K562 treated with DMSO at 1 percent for 12 hours (cell line): ENCODE data around the gene HEPACAM. TPM values are rescaled to one million over a fixed set of nuclear protein-coding genes. Genes with fewer than 3 reads are reported as not detected.

Experiments
- total RNA-seq: library from RNA; unstranded; fragments of 300-600 nt; gene quantifications from 2 replicates; pipeline ENCODE4 v1.2.3, GENCODE V29; 2022; ENCODE audit not compliant: insufficient read depth

The HEPACAM gene, protein sequence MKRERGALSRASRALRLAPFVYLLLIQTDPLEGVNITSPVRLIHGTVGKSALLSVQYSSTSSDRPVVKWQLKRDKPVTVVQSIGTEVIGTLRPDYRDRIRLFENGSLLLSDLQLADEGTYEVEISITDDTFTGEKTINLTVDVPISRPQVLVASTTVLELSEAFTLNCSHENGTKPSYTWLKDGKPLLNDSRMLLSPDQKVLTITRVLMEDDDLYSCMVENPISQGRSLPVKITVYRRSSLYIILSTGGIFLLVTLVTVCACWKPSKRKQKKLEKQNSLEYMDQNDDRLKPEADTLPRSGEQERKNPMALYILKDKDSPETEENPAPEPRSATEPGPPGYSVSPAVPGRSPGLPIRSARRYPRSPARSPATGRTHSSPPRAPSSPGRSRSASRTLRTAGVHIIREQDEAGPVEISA
- total RNA-seq: not detected in 2 replicates

DNA sequence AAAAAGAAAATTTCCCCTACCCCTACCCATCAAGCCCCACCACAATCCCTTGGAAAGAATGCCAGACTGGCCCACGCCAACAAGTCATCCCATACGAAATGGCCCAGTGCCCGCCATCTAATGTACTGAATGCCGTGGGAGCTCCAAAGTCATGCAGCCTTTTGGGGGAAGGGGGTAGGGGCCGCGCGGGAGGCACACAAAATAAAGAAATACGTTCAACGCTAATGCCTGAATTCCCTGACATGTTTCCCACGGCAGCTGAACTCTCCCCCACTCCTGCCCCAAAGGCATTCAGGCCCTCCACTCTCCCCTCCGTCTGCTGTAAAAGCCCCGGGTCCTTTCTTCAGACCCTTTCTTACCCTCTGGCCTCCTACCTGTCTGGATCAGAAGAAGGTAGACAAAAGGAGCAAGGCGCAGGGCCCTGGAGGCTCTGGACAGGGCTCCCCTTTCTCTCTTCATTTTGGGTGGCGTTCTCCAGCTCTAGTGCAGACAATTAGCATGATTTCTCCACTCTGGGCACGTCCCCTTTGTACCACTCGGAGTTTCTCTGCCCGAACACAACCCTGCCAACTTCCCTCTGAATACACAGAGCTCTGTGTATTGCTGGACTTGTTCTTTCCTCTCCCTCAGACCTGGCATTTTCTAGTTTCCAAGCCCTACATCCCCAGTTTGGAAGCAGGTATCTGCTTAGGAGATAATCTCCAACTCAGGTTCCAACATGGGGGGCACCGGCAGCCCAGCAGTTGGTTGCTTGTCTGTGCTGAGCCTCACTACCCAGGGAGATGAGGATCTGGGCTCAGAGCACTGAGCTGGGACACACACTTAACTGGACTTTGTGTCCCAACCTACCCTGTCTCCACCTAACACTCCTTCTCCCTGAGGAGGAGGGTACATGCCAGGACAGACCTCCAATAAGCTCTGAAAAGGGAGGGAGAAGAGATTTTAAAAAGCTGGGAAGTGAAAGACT, at the start of gene HEPACAM:
Gene HEPACAM, minus strand, starts transcription at position 500 of the 967 bp plus-strand sequence. Its CDS starts 41 bp downstream, at position 459.

DNA sequence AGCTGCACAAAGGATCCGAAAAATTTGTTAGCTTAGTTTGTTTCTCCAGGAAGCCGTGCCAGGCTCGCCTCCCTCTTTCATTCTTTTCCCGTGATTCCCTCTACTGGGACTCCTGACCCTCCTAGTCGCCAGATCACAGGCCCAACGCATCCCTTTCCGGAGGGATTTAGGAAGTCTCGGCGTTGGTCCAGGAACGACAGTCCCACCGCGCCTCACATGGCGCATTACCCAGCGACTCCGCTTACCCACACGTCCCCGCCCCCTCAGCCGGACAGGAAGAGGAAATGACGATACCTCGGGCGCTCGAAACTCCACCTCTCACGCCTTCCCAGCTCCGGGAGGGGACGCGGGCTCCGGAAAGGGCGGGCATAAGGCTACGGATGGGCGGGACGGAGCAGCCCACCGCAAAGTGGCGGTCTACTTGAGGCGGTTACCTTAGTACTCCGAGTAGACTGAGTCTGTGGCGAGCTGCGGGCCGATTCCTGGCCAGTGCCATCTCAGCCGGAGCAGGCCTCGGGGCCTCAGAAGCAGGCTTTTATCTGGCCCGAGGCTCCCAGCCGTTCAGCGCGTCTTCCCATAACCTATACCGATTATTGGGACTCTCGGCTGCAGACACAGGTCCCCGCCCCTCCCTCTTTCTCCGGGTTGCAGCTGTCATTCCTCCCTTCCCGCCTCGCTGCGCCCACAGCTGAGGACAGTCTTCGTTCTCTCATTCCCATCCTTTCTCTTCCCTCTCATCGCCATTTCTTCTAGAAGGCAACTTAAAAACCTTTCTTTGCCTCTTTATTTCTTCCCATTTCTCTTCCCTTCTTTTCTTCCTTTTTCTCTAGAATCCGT, 18.1 kb upstream of the HEPACAM start, which contains the start of gene CCDC15:
Gene CCDC15, plus strand, starts transcription at position 450 of the 837 bp plus-strand sequence. CDS start 531 bp downstream, outside the sequence.

DNA sequence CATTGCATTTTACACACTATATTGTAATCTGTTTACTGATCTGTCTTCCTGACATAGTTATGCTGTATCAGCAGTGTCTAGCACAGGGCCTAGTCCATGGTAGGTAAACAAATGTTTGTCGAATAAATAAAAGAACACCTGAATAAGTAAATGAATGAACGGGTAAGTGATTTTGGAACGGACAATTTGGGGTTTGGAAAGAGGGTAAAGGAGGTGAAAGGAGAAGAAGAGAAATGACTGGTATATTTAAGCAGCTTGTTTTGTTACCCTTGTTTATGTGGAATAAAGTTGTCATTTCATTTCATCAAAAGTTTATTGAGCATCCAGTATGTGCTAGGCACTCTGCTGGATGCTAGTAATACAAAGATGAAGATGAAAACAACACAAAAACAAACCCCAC, 16.9 kb downstream of the HEPACAM start, which contains the start of gene HEPN1:
Gene HEPN1, plus strand, starts transcription at position 301 of the 400 bp plus-strand sequence.

DNA sequence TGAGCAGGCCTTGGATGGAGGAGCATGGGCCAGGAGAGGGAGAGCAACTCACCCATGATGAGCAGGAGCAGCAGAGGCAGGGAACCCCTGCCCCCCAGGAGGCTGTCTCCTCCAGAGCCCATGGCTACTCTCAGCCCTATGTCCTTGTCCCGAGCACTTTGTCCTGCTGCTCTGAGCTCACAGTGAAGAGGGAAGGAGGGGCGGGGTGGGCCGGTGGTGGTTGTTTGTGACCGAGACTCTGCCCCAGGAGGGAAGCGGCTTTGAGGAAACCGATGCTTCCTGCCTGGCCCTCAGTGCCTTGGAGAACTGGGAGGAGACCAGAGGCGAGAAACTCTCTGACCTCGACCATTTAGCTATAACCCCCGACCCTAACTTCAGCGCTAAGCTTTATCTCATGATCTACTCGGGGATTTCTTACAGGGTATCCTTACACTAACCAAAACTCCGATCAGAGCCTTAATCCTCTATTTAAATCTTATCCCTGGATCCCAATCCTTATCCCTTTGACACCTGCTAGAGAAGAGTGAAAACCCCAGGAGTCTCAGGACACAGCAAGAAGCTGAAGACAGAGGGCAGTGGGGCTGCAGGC, 38.1 kb downstream of the HEPACAM start, which contains the start of gene ROBO4:
Gene ROBO4, minus strand, starts transcription at position 192 of the 589 bp plus-strand sequence. Its CDS starts 70 bp downstream, at position 122.

Other genes with a start within 250 kb of the HEPACAM start
- 9.5 and 12.0 TPM in 2 replicates for gene NRGN, start 196.1 kb downstream of the HEPACAM start, total RNA-seq
- gene VSIG2, start 183.8 kb downstream of the HEPACAM start, total RNA-seq: not detected in 2 replicates
- 0.78 and 1.8 TPM in 2 replicates for gene ESAM, start 173.8 kb downstream of the HEPACAM start, total RNA-seq
- gene MSANTD2, start 135.6 kb downstream of the HEPACAM start, total RNA-seq: 2.2 and 11.2 TPM in 2 replicates
- 1.6 TPM in 1 of 2 replicates, not detected in the other for gene ROBO3, start 70.6 kb downstream of the HEPACAM start, total RNA-seq
- gene ROBO4, start 38.2 kb downstream of the HEPACAM start, total RNA-seq: not detected in 2 replicates
- not detected in 2 replicates for gene HEPN1, start 16.8 kb downstream of the HEPACAM start, total RNA-seq
- 0.65 and 4.8 TPM in 2 replicates for gene CCDC15, start 18.2 kb upstream of the HEPACAM start, total RNA-seq
- gene SLC37A2, start 127.3 kb upstream of the HEPACAM start, total RNA-seq: 0.77 and 1.9 TPM in 2 replicates
- gene TMEM218, start 175.6 kb upstream of the HEPACAM start, total RNA-seq: 15.2 and 16.9 TPM in 2 replicates
- gene PKNOX2, start 228.7 kb upstream of the HEPACAM start, total RNA-seq: not detected in 2 replicates